Fibroblast of the aortic adventitia (primary cell): ENCODE data around the gene SLC25A1. TPM values are rescaled to one million over a fixed set of nuclear protein-coding genes. Genes with fewer than 3 reads are reported as not detected.
"Not testable (repeated sequence)": the region's sequence is repeated elsewhere in the genome, so short reads cannot be mapped to it uniquely, and the experiment has no call there.

Source experiments
- DNase-seq: peaks from one replicate; pipeline ENCODE4 v3.0.0-alpha.2; 2010; ENCODE audit warnings: low read depth
- H3K4me3 ChIP-seq: 2 replicates; pipeline ENCODE4 v1.5.1; 2011; ENCODE audit warnings: low read depth, mild to moderate bottlenecking, control low read depth, low read length, moderate library complexity
- CTCF ChIP-seq: IDR thresholded peaks from 2 replicates; pipeline ENCODE4 v1.5.1; 2011; ENCODE audit warnings: mild to moderate bottlenecking, low read length, control low read depth, inconsistent platforms; ENCODE audit not compliant: insufficient read depth
- total RNA-seq: library from RNA; depleted of rRNA; stranded (reverse); fragments of >200 nt; gene quantifications from 2 replicates; pipeline ENCODE4 v1.2.3, GENCODE V29; 2012; ENCODE audit warnings: low replicate concordance

Gene SLC25A1
- total RNA-seq, 1 donor: 53.4 TPM

GRCh38 chr22:19208287-19208847, 29.8 kb upstream of the SLC25A1 start:
- TF ChIP-seq CTCF: no peak

GRCh38 chr22:19207884-19208283, 29.3 kb upstream of the SLC25A1 start:
- TF ChIP-seq CTCF: no peak
- DNase-seq: no peak

More at GRCh38 chr22:19208287-19208847, 29.8 kb upstream of the SLC25A1 start:
- DNase-seq: no peak
- no peak overlapping the region for H3K4me3 ChIP-seq

GRCh38 chr22:19207401-19207808, 28.9 kb upstream of the SLC25A1 start:
- DNase-seq: no peak
- no peak for TF ChIP-seq CTCF
- H3K4me3 ChIP-seq: no peak overlapping the region

More at GRCh38 chr22:19207884-19208283, 29.3 kb upstream of the SLC25A1 start:
- H3K4me3 ChIP-seq: no peak overlapping the region

- TF ChIP-seq CTCF: no peak
- DNase-seq: no peak
- H3K4me3 ChIP-seq: no peak overlapping the region
Measured at GRCh38 chr22:19206287-19206686, 27.8 kb upstream of the SLC25A1 start.

- no peak for DNase-seq
Measured at GRCh38 chr22:19204640-19205039, 26.1 kb upstream of the SLC25A1 start.

GRCh38 chr22:19203834-19204233, 25.3 kb upstream of the SLC25A1 start:
- TF ChIP-seq CTCF: no peak

More at GRCh38 chr22:19204640-19205039, 26.1 kb upstream of the SLC25A1 start:
- TF ChIP-seq CTCF: no peak
- H3K4me3 ChIP-seq: no peak overlapping the region

GRCh38 chr22:19202799-19203186, 24.3 kb upstream of the SLC25A1 start:
- DNase-seq, H3K4me3 ChIP-seq: not testable (repeated sequence)

More at GRCh38 chr22:19203834-19204233, 25.3 kb upstream of the SLC25A1 start:
- no peak overlapping the region for H3K4me3 ChIP-seq
- DNase-seq: no peak
